Colonic mucosa (tissue), 4 donors: ENCODE results near the gene OR14K1. TPM values are rescaled to one million over a fixed set of nuclear protein-coding genes. Genes with fewer than 3 reads are reported as not detected.
"Not testable (repeated sequence)": the region's sequence is repeated elsewhere in the genome, so short reads cannot be mapped to it uniquely, and the experiment has no call there.

ENCODE experiments used
- DNase-seq: peaks from one replicate; pipeline ENCODE4 v3.0.0-alpha.2; 2020
- H3K27ac ChIP-seq: fragments of 200-600 bp; one replicate; pipeline ENCODE4 v1.8.0; 2021
- H3K27me3 ChIP-seq: fragments of 200-600 bp; one replicate; pipeline ENCODE4 v1.8.0; 2021
- H3K36me3 ChIP-seq: fragments of 200-600 bp; one replicate; pipeline ENCODE4 v1.8.0; 2021
- H3K4me1 ChIP-seq: fragments of 200-600 bp; one replicate; pipeline ENCODE4 v1.8.0; 2021; ENCODE audit warnings: mild to moderate bottlenecking
- H3K4me3 ChIP-seq: fragments of 200-600 bp; one replicate; pipeline ENCODE4 v1.8.0; 2021
- H3K9ac ChIP-seq, 2 donors: one replicate each; pipeline ENCODE4 v1.7.0; 2013; ENCODE audit warnings: control low read depth in 2 of 2, low read depth in 2 of 2, low read length in 2 of 2
- H3K9me3 ChIP-seq: fragments of 200-600 bp; one replicate; pipeline ENCODE4 v1.8.0; 2021
- intact Hi-C: fragments of 100-400 bp; cut with DNase I; formaldehyde crosslinking; loops from one replicate; pipeline ENCODE4 v1.14.1; 2022
- total RNA-seq, 2 donors: library from RNA; stranded (reverse); fragmentation: NEBNext Ultra II Directional in 1 of 2; extraction: Animal tissue kit (Norgen Biotek cat#: 25700) in 1 of 2; gene quantifications; one replicate each; pipeline ENCODE4 v1.2.1, GENCODE V29; 2021
- TF ChIP-seq, protein P1 (sequence below): fragments of 200-600 bp; IDR thresholded peaks from one replicate; pipeline ENCODE4 v1.8.0; 2022; ENCODE audit warnings: antibody characterized with exemption, mild to moderate bottlenecking
- donor health status: healthy.
- donor health status: DM: no; HTN: no; CAD: no.
- donor health status: DM: no; HTN: no; CAD: no.

The OR14K1 gene, protein sequence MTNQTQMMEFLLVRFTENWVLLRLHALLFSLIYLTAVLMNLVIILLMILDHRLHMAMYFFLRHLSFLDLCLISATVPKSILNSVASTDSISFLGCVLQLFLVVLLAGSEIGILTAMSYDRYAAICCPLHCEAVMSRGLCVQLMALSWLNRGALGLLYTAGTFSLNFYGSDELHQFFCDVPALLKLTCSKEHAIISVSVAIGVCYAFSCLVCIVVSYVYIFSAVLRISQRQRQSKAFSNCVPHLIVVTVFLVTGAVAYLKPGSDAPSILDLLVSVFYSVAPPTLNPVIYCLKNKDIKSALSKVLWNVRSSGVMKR
- not detected for total RNA-seq

DNA sequence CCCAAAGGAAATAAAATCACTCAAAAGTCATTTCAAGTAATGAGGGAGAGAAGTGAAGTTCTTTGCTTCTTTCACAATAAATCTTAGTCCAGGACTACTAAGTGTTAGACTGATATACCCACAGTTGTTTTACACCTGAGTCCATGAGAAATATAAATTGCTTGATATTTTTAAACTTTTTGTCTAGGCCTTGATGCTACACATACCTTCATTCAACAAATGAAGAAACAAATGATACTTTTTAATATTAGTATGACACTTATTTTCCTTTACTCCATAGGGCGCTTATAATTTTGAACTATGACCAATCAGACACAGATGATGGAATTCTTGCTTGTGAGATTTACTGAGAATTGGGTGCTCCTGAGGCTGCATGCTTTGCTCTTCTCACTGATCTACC, at the start of gene OR14K1:
TSS of gene OR14K1 (plus strand) at position 301 of the 400 bp plus-strand sequence. CDS start at position 301, 0 bp downstream.
- intact Hi-C loops: no loop called here
- Histone ChIP-seq H3K27ac (no peak within 1 kb of the TSS), H3K36me3 (no peaks in the 10 kb centered on the region), H3K9me3 (no peaks in the 10 kb centered on the region), H3K9ac (no peak within 1 kb of the TSS), H3K4me1 (no peaks in the 10 kb centered on the region), H3K4me3 (no peak within 1 kb of the TSS), H3K27me3 (no peaks in the 10 kb centered on the region)
- TF ChIP-seq, protein P1, sequence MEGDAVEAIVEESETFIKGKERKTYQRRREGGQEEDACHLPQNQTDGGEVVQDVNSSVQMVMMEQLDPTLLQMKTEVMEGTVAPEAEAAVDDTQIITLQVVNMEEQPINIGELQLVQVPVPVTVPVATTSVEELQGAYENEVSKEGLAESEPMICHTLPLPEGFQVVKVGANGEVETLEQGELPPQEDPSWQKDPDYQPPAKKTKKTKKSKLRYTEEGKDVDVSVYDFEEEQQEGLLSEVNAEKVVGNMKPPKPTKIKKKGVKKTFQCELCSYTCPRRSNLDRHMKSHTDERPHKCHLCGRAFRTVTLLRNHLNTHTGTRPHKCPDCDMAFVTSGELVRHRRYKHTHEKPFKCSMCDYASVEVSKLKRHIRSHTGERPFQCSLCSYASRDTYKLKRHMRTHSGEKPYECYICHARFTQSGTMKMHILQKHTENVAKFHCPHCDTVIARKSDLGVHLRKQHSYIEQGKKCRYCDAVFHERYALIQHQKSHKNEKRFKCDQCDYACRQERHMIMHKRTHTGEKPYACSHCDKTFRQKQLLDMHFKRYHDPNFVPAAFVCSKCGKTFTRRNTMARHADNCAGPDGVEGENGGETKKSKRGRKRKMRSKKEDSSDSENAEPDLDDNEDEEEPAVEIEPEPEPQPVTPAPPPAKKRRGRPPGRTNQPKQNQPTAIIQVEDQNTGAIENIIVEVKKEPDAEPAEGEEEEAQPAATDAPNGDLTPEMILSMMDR: no peak
- no peak for DNase-seq

DNA sequence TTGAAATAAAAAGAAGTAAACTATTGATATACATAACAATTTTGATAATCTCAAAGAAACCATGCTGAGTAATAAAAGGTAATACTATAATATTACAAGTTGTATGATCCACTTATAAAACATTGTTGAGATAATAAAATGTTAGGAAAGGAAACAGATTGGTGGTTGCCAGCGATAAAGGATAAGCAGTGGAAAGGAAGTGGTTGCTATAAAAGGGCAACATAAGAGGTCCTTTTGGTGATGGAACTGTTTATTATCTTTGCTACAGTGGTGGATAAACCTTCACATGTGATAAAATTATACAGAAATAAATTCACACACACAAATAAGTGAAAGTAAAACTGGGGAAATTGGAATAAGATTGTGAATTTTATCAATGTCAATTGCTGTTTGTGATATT, 37.1 kb upstream of the OR14K1 start:
- H3K27me3 ChIP-seq: no peaks in the 10 kb centered on the region
- no peaks in the 10 kb centered on the region for H3K9me3 ChIP-seq
- intact Hi-C loops: no loop called here
- TF ChIP-seq, protein P1: no peak
- no peak for DNase-seq
- no peaks in the 10 kb centered on the region for H3K4me1 ChIP-seq
- H3K27ac ChIP-seq: no peak overlapping the region
- no peak overlapping the region for H3K9ac ChIP-seq
- H3K36me3 ChIP-seq: no peaks in the 10 kb centered on the region
- H3K4me3 ChIP-seq: no peak overlapping the region

DNA sequence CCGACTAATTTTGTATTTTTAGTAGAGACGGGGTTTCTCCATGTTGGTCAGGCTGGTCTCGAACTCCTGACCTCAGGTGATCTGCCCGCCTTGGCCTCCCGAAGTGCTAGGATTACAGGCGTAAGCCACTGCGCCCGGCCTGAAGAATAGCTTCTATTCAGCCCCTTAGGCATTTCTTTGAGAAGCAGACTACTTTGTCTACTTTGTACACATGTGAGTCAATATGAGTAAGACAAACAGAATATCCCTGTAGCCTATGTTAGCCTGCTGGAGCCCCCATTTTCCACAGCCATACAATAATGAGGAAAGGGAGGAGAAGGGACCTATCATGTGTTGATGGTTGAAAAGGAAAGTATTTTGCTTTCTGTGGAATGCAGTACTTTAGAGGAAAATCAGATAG, 27.7 kb upstream of the OR14K1 start:
- H3K9ac ChIP-seq, H3K4me1 ChIP-seq, H3K36me3 ChIP-seq, H3K9me3 ChIP-seq, H3K27ac ChIP-seq, DNase-seq, H3K27me3 ChIP-seq, H3K4me3 ChIP-seq, intact Hi-C loops: not testable (repeated sequence)

DNA sequence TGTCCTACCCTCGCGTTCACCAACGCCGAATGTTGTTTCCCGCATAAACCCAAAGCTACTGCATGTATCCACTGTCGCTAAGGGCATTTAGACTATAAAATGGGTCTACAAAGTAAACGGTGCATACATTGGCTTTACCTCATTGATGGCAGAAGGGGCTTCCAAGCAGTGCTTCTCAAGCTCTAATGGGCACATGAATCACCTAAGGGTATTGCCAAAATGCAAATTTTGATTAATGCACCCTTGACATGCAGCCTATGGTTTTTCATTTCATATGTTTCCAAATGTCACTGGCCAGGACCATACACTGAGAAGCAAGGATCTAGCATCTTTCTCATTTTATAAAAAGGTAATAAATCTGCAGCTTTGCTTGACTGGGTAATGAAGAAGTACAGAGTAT, 24.7 kb upstream of the OR14K1 start:
- no peak for DNase-seq
- TF ChIP-seq, protein P1: no peak

DNA sequence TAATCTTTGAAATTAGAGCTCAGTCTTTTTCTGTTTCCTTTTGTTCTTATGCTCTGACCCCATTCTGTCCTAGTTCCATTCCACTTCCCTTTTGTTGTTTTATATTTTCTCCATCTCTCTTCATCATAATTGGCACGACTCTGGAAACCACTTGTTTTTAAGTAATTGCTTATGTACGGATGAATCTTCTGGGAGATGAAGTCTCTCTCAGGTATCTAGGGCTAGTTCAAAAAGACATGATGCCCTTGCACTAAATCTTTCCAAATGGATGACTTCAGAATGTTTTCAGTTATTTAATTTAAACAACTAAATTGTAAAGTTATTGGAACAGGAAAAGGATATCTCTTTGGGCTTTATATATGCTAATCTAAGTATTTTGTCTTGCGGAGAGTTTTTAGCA, 21.9 kb upstream of the OR14K1 start, which contains the start of gene OR6F1:
TSS of gene OR6F1 (minus strand) at position 101 of the 400 bp plus-strand sequence. CDS start 3,891 bp downstream, outside the sequence.
- TF ChIP-seq, protein P1: no peak
- no peaks in the 10 kb centered on the region for H3K4me1 ChIP-seq

More for the DNA sequence above, 24.7 kb upstream of the OR14K1 start:
- no peaks in the 10 kb centered on the region for H3K27me3 ChIP-seq
- H3K36me3 ChIP-seq: no peaks in the 10 kb centered on the region
- H3K4me3 ChIP-seq: no peak overlapping the region
- no peaks in the 10 kb centered on the region for H3K9me3 ChIP-seq
- H3K9ac ChIP-seq: no peak overlapping the region
- intact Hi-C loops: no loop called here
- no peak overlapping the region for H3K27ac ChIP-seq
- H3K4me1 ChIP-seq: no peaks in the 10 kb centered on the region

DNA sequence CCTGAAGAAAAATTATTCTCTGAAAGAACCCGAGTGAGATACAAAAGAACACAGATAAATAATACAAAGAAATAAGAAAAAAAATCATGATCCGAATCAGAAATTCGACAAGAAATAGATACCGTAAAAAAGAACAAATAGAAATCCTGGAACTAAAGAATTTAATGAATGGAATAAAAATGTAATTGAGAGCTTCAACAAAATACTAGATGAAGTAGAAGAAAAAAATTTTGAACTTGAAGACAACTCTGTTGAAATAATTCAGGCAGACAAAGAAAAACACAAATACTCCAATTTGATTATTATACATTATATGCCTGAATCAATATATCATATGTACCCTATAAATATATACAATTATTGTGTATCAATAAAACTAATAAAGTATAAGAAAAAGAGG, 17.2 kb upstream of the OR14K1 start:
- intact Hi-C loops: no loop called here
- H3K9me3 ChIP-seq: no peaks in the 10 kb centered on the region
- TF ChIP-seq, protein P1: no peak
- no peaks in the 10 kb centered on the region for H3K4me1 ChIP-seq
- H3K9ac ChIP-seq: no peak overlapping the region
- no peaks in the 10 kb centered on the region for H3K27me3 ChIP-seq
- H3K36me3 ChIP-seq: no peaks in the 10 kb centered on the region
- DNase-seq: no peak
- no peak overlapping the region for H3K27ac ChIP-seq
- no peak overlapping the region for H3K4me3 ChIP-seq

More for the DNA sequence above, 21.9 kb upstream of the OR14K1 start, which contains the start of gene OR6F1:
- H3K9ac ChIP-seq: no peak within 1 kb of the TSS
- no peaks in the 10 kb centered on the region for H3K27me3 ChIP-seq
- intact Hi-C loops: no loop called here
- no peaks in the 10 kb centered on the region for H3K9me3 ChIP-seq
- H3K4me3 ChIP-seq: no peak within 1 kb of the TSS
- DNase-seq: no peak
- H3K36me3 ChIP-seq: no peaks in the 10 kb centered on the region
- H3K27ac ChIP-seq: no peak within 1 kb of the TSS
